Breast epithelium (tissue), 3 donors: ENCODE data around the gene ZNF79.

Source experiments
- POLR2A ChIP-seq: fragments of 450-650 bp; IDR thresholded peaks from one replicate; pipeline ENCODE4 v1.6.1; 2016; ENCODE audit warnings: antibody characterized with exemption, mild to moderate bottlenecking, moderate library complexity
- POLR2AphosphoS5 ChIP-seq, 3 donors: sonication (generic); formaldehyde crosslinking; IDR thresholded peaks; one replicate each; pipeline ENCODE4 v1.6.1; 2017; ENCODE audit warnings: antibody characterized with exemption in 3 of 3
- TF ChIP-seq, protein P1 (sequence below), 3 donors: fragments of 450-650 bp; IDR thresholded peaks; one replicate each; pipeline ENCODE4 v1.5.1; 2016 to 2017; ENCODE audit warnings: antibody characterized with exemption in 3 of 3, mild to moderate bottlenecking in 3 of 3, moderate library complexity in 3 of 3

DNA sequence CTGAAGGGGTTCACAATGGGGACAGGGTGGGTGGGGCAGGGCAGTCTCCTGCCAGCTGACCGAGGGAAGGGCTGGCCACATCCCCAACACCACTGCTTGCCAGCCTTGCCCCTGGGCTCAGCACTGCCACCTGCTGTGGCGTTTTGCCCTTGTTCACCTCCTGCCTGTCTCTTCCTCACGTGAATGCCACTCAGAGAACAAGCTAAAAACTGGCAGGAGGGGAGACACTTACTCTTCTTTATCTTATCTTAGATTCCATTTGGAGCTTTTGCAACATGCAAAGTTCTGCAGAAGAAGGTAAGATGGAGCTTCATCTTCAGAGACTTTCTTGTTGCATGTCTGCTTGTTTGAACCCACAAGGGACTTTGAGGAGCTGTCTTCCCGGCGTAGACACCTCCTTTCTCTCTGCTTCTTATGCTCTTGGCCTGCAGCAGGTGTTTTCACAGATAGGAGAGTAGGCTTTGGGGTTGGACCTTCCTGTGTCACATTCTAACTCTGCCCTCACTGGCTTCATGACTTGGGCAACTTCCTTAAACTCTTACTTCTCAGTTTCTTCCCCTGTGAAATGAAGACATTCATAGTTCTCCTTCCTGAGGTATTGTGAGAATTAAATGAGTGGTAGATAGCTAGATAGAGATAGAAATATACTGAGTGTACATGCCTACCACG lies 31.3 kb downstream of the ZNF79 start:
- TF ChIP-seq POLR2A = no peak
- TF ChIP-seq, protein P1, sequence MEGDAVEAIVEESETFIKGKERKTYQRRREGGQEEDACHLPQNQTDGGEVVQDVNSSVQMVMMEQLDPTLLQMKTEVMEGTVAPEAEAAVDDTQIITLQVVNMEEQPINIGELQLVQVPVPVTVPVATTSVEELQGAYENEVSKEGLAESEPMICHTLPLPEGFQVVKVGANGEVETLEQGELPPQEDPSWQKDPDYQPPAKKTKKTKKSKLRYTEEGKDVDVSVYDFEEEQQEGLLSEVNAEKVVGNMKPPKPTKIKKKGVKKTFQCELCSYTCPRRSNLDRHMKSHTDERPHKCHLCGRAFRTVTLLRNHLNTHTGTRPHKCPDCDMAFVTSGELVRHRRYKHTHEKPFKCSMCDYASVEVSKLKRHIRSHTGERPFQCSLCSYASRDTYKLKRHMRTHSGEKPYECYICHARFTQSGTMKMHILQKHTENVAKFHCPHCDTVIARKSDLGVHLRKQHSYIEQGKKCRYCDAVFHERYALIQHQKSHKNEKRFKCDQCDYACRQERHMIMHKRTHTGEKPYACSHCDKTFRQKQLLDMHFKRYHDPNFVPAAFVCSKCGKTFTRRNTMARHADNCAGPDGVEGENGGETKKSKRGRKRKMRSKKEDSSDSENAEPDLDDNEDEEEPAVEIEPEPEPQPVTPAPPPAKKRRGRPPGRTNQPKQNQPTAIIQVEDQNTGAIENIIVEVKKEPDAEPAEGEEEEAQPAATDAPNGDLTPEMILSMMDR (IDR thresholded peaks at IDR 0.05) = no peak
- no peak for TF ChIP-seq POLR2AphosphoS5 (IDR thresholded peaks at IDR 0.05)
